ENCODE results near the gene DISC1.

DNA sequence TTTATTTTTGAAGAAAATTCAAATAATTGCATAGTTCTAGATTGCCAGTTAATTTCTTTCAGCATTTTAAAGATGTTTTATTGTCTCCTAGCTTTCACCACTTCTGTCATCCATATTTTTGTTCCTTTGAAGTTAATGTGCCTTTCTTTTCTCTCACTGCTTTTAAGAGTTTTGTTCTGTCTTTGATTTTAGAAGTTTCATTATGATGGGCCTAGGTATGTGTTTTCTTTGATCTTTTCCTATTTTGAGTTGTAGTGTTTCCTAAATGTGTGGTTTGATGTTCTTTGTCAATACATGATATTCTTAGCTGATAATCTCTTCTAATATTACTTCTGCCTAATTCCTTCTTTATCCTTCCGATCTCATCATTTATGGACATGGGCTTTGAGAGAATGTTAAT, 378.7 kb downstream of the DISC1 start:
- TF ChIP-seq FOXA1 (IDR thresholded peaks at IDR 0.05) (no peak), LEF1 (IDR thresholded peaks at IDR 0.05; ENCODE audit: borderline replicate concordance) (no peak), SP1 (IDR thresholded peaks at IDR 0.05) (no peak), PKNOX1 (IDR thresholded peaks at IDR 0.05) (no peak), FOXK2 (IDR thresholded peaks at IDR 0.05) (no peak), TARDBP (IDR thresholded peaks at IDR 0.05) (no peak), SUZ12 (IDR thresholded peaks at IDR 0.05) (no peak), ARNT (IDR thresholded peaks at IDR 0.05) (no peak), ELF4 (IDR thresholded peaks at IDR 0.05) (no peak), HDGF (IDR thresholded peaks at IDR 0.05; ENCODE audit: borderline replicate concordance) (no peak), CTBP1 (IDR thresholded peaks at IDR 0.05; ENCODE audit: borderline replicate concordance) (no peak), FOXM1 (IDR thresholded peaks at IDR 0.05; ENCODE audit: borderline replicate concordance) (no peak), ZNF384 (IDR thresholded peaks at IDR 0.05) (no peak)
